ENCODE measurements around the gene PRKN.

GRCh38 chr6:162078126-162078525 lies 649.4 kb downstream of the PRKN start:
- TF ChIP-seq TAF1 (IDR thresholded peaks at IDR 0.05; ENCODE audit: low read depth) (no peak), POLR2AphosphoS5 (IDR thresholded peaks at IDR 0.05) (no peak)

Measured in neural cell (in vitro differentiated cells).